Hepatocyte (in vitro differentiated cells): ENCODE data around the gene UNC5CL. TPM values are rescaled to one million over a fixed set of nuclear protein-coding genes. Genes with fewer than 3 reads are reported as not detected.

Experiments
- DNase-seq: peaks from one replicate; pipeline ENCODE4 v3.0.0-alpha.2; 2016; ENCODE audit warnings: low spot score
- H2AFZ ChIP-seq: fragments of 200-600 bp; sonication (generic); 2 replicates; pipeline ENCODE4 v1.6.0; 2016; ENCODE audit warnings: antibody characterized with exemption, mild to moderate bottlenecking
- H3K27ac ChIP-seq: fragments of 200-600 bp; sonication (generic); 2 replicates; pipeline ENCODE4 v1.5.1; 2016; ENCODE audit warnings: mild to moderate bottlenecking
- H3K27me3 ChIP-seq: fragments of 200-600 bp; sonication (generic); 2 replicates; pipeline ENCODE4 v1.6.1; 2016
- H3K36me3 ChIP-seq: fragments of 200-600 bp; sonication (generic); replicated peaks from 2 replicates; pipeline ENCODE4 v1.5.1; 2016; ENCODE audit warnings: low read depth; ENCODE audit not compliant: insufficient read depth
- H3K4me1 ChIP-seq: fragments of 200-600 bp; sonication (generic); 2 replicates; pipeline ENCODE4 v1.5.1; 2016; ENCODE audit warnings: mild to moderate bottlenecking, moderate library complexity; ENCODE audit not compliant: insufficient read depth
- H3K4me2 ChIP-seq: fragments of 200-600 bp; sonication (generic); 2 replicates; pipeline ENCODE4 v1.6.0; 2016
- H3K4me3 ChIP-seq: fragments of 200-600 bp; sonication (generic); 2 replicates; pipeline ENCODE4 v1.5.1; 2016; ENCODE audit warnings: mild to moderate bottlenecking
- H3K79me2 ChIP-seq: fragments of 200-600 bp; sonication (generic); 2 replicates; pipeline ENCODE4 v1.6.0; 2017; ENCODE audit warnings: mild to moderate bottlenecking
- H3K9me2 ChIP-seq: fragments of 200-600 bp; sonication (generic); replicated peaks from 2 replicates; pipeline ENCODE4 v1.6.0; 2017; ENCODE audit warnings: mild to moderate bottlenecking; ENCODE audit not compliant: insufficient read depth
- H3K9me3 ChIP-seq: fragments of 200-600 bp; sonication (generic); 2 replicates; pipeline ENCODE4 v1.5.1; 2016; ENCODE audit warnings: low read depth, mild to moderate bottlenecking
- H4K20me1 ChIP-seq: fragments of 200-600 bp; sonication (generic); 2 replicates; pipeline ENCODE4 v1.6.0; 2016; ENCODE audit warnings: mild to moderate bottlenecking; ENCODE audit not compliant: insufficient read depth, poor library complexity, severe bottlenecking
- CTCF ChIP-seq: fragments of 200-600 bp; sonication (generic); IDR thresholded peaks from 2 replicates; pipeline ENCODE4 v1.5.1; 2016; ENCODE audit warnings: antibody characterized with exemption, mild to moderate bottlenecking; ENCODE audit not compliant: poor library complexity
- EZH2 ChIP-seq: fragments of 200-600 bp; sonication (generic); IDR thresholded peaks from 2 replicates; pipeline ENCODE4 v1.6.1; 2016; ENCODE audit warnings: antibody characterized with exemption, mild to moderate bottlenecking, borderline replicate concordance
- EZH2phosphoT487 ChIP-seq: fragments of 200-600 bp; sonication (generic); IDR thresholded peaks from one replicate; pipeline ENCODE4 v1.6.1; 2018; ENCODE audit warnings: antibody characterized with exemption, mild to moderate bottlenecking, low read depth, moderate library complexity; ENCODE audit not compliant: unreplicated experiment, severe bottlenecking
- WGBS: methylation state at CpG from one replicate; pipeline ENCODE4 v1.1.6; 2016; ENCODE audit warnings: low lambda C conversion rate; ENCODE audit errors: missing lambda C conversion rate; 5-methylcytosine and 5-hydroxymethylcytosine counted together
- polyA plus RNA-seq: library from polyadenylated mRNA; unstranded; fragments of >200 nt; fragmentation: Nextera tagmentation; extraction: Ambion mirVana; gene quantifications from 2 replicates; pipeline ENCODE4 v1.2.1, GENCODE V29; 2016
- total RNA-seq: library from RNA; depleted of rRNA; stranded (reverse); fragments of >200 nt; gene quantifications from 2 replicates; pipeline ENCODE4 v1.2.3, GENCODE V29; 2014

Gene UNC5CL
- total and polyA plus RNA-seq, 2 experiments from 2014 or later: 37.1 to 42.9 TPM

GRCh38 chr6:41083072-41083471 lies 44.1 kb upstream of the UNC5CL start:
- H3K27ac ChIP-seq: no peak overlapping the region
- H3K79me2 ChIP-seq: peaks cover 79% of the 10 kb centered on the region
- no peak overlapping the region for H3K4me2 ChIP-seq
- no peak overlapping the region for H2AFZ ChIP-seq
- no peaks in the 10 kb centered on the region for H3K27me3 ChIP-seq
- H3K4me3 ChIP-seq: no peak overlapping the region
- no peak for TF ChIP-seq CTCF
- TF ChIP-seq EZH2: no peak
- TF ChIP-seq EZH2phosphoT487: no peak
- no peaks in the 10 kb centered on the region for H3K9me2 ChIP-seq
- no peak for DNase-seq
- H3K36me3 ChIP-seq: no peaks in the 10 kb centered on the region
- H3K9me3 ChIP-seq: no peaks in the 10 kb centered on the region
- H4K20me1 ChIP-seq: peaks cover 19% of the 10 kb centered on the region
- H3K4me1 ChIP-seq: no peaks in the 10 kb centered on the region

- peaks cover 93% of the 10 kb centered on the region for H3K79me2 ChIP-seq
- no peak for DNase-seq
- 98% methylated on average over 2 of the region's 2 CpGs for WGBS
- peaks cover 4% of the 10 kb centered on the region for H3K4me1 ChIP-seq
- H3K9me2 ChIP-seq: no peaks in the 10 kb centered on the region
- no peak for TF ChIP-seq CTCF
- TF ChIP-seq EZH2phosphoT487: no peak
- TF ChIP-seq EZH2: no peak
- H3K4me2 ChIP-seq: no peak overlapping the region
- no peaks in the 10 kb centered on the region for H3K27me3 ChIP-seq
- H3K4me3 ChIP-seq: no peak overlapping the region
- H4K20me1 ChIP-seq: peaks cover 39% of the 10 kb centered on the region
- no peak overlapping the region for H2AFZ ChIP-seq
- H3K9me3 ChIP-seq: no peaks in the 10 kb centered on the region
- H3K36me3 ChIP-seq: no peaks in the 10 kb centered on the region
- no peak overlapping the region for H3K27ac ChIP-seq
Measured at GRCh38 chr6:41080621-41081020, 41.6 kb upstream of the UNC5CL start.

- H3K9me3 ChIP-seq: no peaks in the 10 kb centered on the region
- peaks cover 95% of the 10 kb centered on the region for H3K79me2 ChIP-seq
- H3K27me3 ChIP-seq: no peaks in the 10 kb centered on the region
- H4K20me1 ChIP-seq: peaks cover 45% of the 10 kb centered on the region
- TF ChIP-seq EZH2: no peak
- no peak for TF ChIP-seq CTCF
- no peak for TF ChIP-seq EZH2phosphoT487
- DNase-seq: no peak
- no peak overlapping the region for H3K4me3 ChIP-seq
- 81% methylated on average over 1 of the region's 1 CpG for whole genome bisulfite sequencing
- peaks cover 15% of the 10 kb centered on the region for H3K4me1 ChIP-seq
- H3K27ac ChIP-seq: no peak overlapping the region
- H3K4me2 ChIP-seq: no peak overlapping the region
- H3K9me2 ChIP-seq: no peaks in the 10 kb centered on the region
- no peaks in the 10 kb centered on the region for H3K36me3 ChIP-seq
- H2AFZ ChIP-seq: no peak overlapping the region
Measured at GRCh38 chr6:41079080-41079479, 40.1 kb upstream of the UNC5CL start.

GRCh38 chr6:41078101-41078500 lies 39.1 kb upstream of the UNC5CL start:
- Histone ChIP-seq H3K4me3 (no peak overlapping the region), H2AFZ (no peak overlapping the region), H4K20me1 (peaks cover 47% of the 10 kb centered on the region), H3K9me3 (no peaks in the 10 kb centered on the region), H3K9me2 (no peaks in the 10 kb centered on the region), H3K4me1 (peaks cover 15% of the 10 kb centered on the region), H3K36me3 (no peaks in the 10 kb centered on the region), H3K27ac (no peak overlapping the region), H3K27me3 (no peaks in the 10 kb centered on the region), H3K79me2 (peaks cover 91% of the 10 kb centered on the region), H3K4me2 (no peak overlapping the region)
- 80% methylated on average over 3 of the region's 3 CpGs for WGBS
- TF ChIP-seq CTCF (no peak), EZH2 (no peak), EZH2phosphoT487 (no peak)
- DNase-seq: no peak
